DMS 273 treated with DMSO at 0.1 percent for 48 hours (cell line): Measurements from ENCODE around the gene RPL28.

Experiments used
- DNase-seq: peaks from one replicate; lab custom pipeline; 2025; lab: John Stamatoyannopoulos, UW

Gene RPL28

DNA sequence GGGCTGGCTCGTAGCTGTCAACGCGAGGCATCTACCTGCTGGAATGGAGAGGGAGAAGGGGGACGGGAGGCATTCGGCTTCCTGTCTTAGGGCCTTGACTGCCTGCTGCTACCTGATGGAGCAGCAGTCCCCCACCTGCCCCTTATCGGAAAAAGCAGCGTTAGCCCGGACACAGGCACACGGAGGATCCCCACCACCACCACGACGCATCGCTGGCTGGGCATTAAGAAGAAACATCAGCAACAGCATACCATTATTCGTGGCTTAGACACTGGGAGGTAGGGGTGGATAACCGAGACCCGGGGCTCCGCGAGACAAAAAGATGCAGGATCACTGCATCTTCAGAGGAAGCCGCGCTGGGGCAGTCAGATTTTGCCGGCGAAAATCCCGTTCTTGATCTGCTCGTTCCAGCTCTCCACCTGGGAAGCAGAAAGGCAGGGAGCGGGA lies 32.4 kb upstream of the RPL28 start:
- DNase-seq, result no peak

DNA sequence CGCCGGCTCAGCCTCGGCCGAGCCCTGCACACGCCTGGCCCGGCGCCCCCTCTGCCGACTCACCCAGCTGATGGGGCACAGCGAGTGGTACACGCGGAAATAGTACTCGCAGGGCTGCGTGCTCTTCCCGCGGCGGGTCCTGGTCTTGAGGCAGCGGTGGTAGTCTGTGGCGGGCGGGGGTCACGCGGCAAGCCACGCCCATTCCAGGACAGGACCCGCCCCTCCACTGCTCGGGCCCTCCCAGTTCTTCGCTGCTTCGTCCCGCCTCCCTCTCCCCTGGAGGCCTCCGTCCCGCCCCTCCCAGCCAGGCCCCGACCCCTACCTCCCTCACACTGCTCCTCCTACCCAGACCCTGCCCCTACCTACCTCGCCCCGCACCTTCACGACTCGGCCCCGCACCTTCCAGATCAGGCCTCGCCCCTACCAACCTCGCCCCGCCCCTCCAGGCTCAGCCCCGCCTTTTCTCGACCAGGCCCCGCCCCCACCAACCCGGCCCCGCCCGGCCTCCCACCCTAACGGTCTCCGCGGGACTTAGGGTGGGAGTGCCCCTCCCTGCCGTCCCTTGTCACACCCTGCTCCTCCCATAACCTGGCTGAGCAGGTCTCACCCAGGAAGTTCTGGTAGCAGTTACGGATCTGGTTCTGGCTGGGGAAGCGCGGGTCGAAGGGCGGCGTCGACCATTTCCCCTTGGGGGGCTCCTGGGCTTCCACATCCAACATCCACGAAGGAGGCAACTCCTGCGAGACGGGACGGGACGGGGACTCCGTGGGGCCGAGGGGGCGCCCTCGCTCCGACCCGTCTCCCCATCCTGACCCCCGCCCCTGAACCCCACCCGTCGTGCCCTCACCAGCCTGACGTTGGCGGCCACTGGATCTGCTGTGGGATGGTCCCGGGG lies 31.7 kb upstream of the RPL28 start:
- DNase-seq, result no peak

DNA sequence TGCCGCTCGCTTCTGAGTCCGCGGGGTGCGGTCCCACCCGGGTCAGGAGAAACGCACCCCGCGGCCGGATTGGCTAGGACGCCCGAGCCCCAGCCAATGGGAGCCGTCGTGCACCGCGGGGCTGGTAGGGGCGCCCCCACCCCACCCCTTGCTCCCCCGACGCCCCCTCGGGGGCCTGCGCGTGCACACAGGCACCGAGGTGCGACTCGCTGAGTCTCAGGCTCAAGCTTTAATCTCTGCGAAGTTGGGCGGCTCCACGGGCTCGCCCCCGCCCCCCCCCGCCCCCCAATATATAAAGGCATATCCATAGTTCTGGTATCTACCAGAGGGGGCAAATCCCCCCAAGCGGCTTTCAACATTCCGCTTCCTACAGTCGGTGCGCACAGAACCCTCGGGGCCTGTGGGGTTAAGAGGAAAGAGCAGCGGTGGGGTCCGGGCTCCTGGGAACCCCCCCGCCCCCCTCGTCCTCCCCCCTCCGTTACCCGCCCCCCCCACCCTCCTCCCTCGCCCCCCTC lies 31.0 kb upstream of the RPL28 start, which contains the start of gene COX6B2:
Gene COX6B2 (minus strand): TSS at position 22 of the 515 bp plus-strand sequence. CDS start 198 bp downstream, outside the sequence.
- DNase-seq, result no peak

DNA sequence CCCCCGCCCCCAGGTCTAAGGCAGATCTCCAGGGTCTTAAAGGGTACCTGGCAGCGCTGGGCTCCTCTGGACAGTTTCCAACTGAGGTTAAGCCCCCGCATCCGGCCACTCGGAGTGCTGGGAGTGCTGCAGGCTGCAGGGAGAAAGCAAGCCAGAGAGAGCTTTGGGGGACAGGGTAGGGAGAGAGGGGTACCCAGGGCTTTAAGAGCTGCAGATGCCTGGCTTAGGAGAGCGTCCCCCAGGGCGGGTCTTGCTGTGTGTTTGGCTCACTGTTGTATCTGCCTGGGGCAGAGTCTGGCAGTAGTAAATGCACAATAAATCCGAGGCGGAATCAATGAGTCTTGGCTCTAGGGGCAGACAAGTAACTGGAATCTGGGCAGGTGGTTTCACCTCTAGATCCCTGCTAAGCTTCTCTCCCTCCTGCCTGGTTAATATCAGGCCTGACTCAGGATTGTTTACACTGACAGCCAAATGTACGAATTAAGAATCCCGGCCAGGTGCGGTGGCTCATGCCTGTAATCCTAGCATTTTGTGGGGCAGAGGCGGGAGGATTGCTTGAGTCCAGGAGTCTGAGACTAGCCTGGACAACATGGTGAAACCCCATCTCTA lies 30.4 kb upstream of the RPL28 start:
- DNase-seq, result no peak

DNA sequence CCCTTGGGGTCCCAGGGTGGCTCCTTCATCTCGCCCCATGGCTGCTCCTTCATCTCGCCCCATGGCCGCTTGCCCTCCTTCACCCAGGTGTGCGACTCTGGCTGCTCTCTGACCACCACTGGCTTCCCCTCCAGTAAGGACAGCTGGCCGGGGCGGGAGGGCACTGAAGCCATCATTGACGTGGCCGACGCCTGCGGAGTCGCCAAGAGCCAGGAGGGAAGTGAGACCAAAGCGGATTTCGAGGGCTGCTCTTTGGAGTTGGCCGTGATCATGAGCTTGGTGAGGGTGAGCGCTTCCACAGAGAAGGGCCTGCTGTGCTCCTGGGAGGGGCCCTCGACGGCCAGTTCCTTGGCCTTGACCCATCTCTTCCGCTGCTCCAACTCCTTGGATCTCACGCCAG lies 27.2 kb upstream of the RPL28 start:
- no peak for DNase-seq

DNA sequence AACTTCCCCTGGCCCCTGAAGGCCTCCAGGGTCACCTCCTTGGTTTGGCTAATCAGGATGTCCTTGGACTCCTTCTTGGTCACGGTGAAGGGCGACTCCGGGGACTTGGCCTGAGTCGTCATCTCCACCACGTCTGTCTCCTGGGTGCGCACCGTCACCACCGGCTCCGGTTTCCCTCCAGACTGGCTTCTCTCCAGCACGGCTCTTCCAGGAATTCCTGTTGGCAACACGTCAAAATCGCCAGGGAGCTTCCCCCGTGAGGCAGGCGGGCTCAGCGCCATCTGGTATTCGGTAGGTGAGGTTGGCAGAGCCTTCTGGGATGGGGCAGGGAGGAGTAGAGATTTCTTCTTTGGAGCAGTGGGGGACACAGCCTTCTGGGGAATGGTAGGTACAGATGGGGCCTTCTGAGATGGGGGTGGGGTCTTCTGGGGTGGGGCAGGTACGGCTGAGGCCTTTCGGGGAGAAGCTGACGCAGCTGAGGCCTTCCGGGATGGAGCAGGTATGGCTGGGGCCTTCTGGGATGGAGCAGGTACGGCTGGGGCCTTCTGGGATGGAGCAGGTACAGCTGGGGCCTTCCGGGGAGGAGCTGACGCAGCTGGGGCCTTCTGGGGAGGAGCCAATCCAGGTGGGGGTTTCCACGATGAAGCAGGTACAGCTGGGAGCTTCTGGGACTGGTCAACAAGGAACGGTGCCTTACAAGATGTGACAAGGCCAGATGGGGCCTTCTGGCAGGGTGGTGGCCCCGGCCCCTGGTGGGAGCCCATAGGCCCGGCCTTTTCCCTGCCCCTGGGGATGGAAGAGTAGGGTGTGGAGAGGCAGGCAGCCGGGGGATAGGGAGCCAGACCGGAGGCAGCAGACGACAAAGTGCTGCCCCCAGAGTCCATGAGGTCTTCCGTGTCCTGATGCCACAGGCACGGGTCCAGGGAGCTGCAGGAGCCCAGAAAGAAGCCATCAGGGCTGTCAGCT lies 26.5 kb upstream of the RPL28 start:
- peak; percentile 81 for DNase-seq

DNA sequence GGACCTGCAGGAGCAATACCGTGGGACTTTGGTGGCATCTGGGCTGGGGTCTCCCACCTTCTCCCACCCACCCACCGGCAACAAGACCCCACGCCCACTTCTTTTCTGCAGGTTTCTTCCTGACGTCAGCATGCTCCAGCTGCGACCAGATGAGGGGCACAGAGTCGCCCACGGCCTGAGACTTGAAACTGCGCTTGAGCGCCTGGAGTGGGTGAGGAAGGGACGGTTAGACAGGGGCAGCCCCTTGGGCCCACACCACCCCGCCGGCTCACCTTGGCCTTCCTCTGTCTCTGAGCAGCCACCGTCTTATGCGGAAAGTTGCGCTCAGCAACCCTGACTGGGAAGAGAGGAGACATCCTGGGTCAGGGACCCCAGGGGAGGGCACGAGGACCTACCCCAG lies 24.8 kb upstream of the RPL28 start:
- DNase-seq, result no peak

DNA sequence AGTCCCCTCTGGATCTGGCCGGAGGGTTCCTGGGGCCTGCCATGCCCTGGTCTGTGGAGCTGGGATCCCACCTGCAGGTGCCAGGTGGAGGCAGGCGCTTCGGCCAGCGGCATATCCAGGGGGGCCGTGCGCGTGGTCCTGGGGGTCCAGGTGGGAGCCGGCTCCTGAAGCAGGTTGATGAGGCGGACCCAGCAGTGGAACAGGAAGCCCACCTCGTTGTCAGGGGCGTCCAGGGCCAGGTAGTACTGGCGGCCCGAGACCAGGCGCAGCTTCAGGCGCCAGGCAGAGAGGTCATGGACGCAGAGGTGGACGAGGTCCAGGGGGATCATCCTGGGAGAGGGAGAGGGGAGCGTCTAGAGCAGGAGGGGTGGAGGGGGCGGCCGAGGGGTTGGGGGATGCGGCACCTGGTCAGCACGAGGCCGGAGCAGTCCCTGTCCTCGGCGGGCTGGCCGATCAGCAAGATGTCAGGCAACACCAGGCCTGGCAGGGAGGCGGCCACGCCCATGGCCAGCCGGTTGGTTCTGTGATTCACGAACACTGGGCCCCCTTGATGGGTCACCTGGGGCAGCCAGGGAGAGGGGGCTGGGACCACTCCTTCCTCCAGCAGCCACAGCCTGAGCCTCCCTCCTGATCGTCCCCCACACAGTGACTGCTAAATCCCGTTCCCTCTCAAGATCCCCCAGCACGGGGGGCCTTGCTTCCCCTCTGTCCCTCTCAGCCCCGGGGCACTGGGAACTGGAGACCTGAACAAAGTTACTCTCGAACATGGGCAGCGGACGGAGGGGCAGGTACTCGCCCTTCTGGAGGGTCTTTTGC lies 23.4 kb upstream of the RPL28 start:
- no peak for DNase-seq

DNA sequence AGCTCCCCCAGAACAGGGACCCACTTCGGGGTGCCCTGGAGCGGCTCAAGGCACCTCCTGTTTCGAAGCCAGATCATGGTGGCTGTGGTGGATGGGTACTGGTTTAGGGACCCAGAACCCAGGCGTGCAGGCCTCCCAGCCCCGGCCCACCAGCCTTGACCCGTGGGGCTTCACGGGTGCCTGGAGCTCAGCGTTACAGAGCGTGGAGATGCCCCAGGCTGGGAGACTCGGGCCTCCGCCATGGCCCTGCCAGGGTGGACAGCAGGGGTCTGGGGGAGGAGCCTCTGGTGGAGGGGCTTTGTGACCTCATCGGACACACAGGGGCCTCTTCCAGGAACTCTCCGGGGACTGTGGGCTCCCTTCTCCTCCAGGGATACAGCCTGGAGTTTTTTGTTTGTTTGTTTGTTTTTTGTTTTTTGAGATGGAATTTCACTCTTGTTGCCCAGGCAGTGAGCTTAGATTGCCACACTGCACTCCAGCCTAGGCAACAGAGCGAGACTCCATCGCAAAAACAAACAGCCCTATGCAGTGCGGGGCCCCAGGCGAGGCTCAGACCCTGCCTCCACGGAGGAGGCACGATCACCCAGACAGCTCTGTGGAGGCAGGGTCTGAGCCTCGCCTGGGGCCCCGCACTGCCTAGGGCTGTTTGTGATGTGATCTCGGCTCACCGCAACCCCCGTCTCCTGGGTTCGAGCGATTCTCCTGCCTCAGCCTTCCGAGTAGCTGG lies 22.6 kb upstream of the RPL28 start, which contains the start of gene GARIN5B:
Gene GARIN5B (minus strand): TSS at position 271 of the 727 bp plus-strand sequence. CDS start 194 bp downstream, at position 77.
- no peak for DNase-seq

DNA sequence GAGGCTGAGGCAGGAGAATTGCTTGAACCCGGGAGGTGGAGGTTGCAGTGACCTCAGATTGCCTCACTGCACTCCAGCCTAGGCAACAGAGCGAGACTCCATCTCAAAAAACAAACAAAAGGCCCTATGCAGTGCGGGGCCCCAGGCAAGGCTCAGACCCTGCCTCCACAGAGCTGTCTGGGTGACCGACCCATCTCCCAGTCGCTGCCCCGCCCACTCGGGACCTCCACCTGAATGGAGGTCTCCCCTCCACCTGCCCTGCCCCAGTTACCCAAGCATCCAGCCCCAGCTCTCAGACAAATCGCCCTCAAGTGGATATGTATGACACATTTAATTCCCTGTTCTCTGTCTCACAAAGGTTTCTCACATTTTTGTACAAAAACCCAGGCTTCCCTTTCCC lies 20.5 kb upstream of the RPL28 start:
- no peak for DNase-seq

DNA sequence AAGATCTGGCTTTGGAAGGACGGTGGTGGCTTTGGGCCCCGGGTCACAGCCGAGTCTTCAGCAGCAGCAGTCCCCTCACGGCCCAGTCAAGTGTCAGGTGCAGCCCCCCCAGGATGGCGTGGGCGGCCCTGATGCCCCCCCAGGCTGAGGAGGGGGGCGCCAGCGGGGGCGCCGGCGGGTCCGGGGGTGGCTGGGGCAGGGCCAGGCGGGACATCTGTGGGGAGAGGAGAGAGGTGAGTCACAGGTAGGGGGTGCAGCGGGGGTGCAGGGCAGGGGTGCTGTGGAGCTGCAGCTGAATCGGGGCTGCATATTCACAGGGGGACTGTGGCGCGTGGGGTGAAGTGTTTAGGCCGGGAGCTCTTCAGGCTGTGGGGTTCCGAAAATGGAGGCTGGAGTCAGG lies 19.8 kb upstream of the RPL28 start:
- no peak for DNase-seq

DNA sequence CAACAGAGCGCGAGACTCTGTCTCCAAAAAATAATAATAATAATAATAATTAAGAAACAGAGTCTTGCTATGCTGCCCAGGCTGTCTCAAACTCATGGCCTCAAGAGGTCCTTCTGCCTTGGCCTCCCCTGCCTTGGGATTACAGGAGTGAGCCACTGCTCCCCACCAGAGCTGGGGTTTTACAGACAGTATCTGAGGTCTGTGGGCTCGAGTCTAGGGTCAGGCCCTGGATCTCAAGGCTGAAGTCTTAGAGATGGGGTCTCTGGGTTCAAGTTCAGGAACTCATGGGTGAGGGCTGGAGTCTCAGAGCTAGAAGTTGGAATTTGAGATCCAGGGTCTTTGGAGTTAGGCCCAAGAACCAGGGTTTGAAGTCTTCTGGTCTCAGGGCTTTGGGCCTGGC lies 18.9 kb upstream of the RPL28 start:
- no peak for DNase-seq

DNA sequence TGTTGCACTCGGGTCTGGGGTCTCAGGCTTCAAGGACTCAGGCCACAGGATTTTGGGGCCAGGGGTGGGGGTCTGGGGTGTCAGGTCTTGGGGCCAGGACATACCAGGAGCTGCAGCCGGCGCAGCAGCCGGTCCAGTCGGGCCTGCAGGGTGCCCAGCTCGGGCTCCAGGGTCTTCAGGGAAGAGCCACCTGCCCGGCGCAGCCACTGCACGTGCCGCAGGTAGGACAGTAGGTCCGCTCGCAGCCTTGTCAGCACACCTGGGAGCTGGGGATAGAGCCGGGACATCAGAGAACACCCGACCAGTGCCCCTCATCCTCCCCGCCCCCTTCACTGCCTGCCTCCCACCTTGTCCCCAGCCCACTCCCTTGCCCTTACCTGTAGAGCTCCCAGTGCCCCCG lies 17.6 kb upstream of the RPL28 start:
- no peak for DNase-seq

DNA sequence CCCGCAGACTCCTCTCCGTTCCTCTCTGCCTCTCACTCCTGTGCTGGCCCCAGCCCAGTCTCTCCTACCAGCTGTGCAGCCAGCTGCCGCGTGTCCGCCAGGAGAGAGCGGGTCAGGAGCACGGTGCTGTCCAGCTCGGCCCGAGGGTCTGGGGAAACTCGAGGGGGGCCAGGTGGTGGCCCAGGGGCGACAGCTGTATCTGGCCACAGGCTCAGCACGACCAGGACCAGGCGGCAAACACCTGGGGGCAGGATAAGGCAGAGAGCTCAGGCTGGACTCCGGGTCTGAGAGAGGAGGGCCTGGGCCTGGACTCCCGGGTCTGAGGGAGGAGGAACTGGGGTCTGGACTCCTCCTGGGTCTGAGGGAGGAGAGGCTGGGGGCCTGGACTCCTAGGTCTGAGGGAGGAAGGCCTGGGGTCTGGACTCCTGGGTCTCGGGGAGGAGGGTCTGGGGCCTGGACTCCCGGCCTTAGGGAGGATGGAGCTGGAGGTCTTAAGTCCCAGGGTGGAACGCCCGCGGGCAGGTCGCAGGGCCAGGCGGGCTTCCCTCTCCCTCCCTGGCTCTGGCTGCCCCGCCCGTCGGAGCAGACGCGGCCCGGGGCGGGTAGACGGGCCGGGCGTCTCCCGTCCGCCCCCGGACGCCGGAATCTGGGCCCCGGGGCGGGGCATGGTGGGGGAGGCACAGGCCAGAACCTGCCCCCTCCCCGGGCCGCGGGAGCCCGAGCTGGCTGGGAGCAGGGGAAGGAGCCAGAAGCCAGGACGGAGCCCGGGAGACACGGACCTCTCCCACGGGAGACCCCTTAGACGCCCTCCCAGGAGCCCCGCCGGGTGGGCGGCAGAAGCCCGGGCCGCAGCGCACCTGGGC lies 16.8 kb upstream of the RPL28 start:
- DNase-seq, result no peak

DNA sequence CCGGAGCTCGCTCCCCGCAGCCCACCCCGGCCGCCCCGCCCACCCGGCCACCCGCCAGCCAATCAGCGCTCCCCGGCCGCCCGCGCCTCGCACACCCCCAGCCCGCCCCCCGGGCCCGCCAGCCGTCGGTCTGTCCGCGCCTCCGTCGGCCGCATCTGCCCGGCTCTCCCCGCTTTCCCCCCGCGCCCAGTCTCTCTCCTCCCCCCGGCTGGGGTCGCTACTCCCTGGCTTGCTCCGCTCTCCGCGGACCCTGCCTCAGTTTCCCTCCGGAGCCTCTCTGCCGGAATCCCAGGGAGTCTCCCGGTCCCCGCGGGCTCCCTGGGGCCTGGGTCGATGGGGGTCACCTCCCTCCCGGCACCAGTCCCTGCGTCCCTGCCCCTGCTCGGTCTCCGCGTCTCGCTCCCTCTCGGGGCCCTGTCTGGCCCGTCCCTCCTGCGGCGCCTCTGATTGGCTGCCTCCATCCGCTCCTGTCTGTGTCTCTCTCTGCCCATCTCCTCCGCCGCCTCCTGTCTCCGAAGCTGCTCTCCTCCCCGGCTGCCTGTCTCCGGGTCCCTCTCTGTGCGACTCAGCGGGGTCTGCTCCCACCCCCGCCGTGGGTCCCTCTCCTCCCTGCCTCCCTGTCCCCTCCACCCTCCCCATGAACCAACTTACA lies 16.0 kb upstream of the RPL28 start:
- DNase-seq, result peak; percentile 29

DNA sequence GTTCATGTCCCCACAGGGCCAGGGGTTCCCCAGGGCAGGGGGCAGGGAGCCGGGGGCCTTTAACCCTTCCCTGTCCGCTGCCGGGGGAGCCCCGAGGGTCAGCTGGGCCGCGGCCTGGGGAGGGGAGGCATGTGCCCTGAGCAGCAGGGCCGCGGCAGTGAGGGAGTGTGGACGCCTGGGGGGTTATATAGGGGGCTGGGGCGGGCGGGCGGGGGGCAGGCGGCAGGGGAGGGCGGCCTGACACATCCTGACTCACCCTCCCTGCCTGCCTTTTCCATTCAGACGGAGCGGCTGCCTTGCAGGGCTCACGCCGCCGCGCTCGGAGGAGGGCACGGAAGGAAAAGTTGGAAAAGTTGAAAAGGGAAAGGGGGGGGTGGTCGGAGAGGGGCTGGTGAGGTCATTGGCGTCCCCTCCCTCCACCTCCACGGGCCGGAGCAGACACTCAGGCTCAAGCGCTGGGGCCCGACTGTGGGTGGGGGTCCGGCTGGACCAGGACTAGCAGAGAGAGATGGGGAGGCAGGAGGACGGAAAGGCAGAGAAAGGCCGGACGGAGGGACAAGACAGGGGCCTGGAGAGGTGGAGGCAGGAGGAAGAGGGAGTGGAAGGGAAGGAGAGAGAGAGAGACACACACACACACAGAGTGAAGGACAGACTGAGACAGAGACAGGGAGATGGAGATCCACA lies 15.3 kb upstream of the RPL28 start, which contains the start of gene IL11:
Gene IL11 (minus strand): TSS at position 159 of the 684 bp plus-strand sequence. CDS start 153 bp downstream, at position 6.
- no peak for DNase-seq

DNA sequence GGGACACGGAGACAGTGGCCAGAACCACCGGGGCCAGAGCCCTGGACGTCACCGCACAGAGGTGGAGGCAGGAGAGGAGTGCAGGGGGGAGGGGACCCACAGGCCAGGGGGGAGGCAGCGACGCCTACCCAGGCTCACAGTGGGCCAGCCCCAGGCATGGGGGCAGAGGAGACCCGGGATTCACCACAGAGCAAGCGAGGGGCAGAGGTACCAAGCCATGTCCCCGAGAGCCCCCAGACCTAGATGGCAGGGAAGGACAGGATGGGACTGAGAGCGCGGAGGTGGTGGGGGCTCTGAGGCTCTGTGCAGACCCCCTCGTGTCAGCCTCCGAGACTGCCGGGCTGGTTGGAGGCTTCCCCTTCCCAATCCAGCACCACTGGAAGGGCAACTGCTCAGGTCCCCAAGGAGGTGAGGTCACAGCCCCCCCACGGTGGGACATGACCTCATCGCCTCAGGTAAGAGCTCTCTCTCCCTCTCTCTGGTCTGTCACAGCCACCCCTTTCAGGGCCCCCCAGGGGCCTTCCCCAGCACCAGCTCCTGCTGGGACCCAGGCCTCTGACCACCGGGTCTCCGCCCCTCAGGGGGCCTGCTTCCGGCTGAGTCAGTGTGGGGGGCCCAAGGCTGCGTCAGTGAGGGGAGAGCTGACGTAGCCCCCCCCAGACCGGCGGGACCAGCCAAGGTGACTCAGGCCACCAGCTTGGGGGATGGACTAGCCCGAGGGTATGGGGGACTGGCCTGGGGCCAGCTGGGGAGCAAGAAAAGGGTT lies 13.2 kb upstream of the RPL28 start:
- DNase-seq, result no peak
